SKM-1 treated with dmso at 0.1 percent for 144 hours (cell line): ENCODE measurements around the gene HSCB.
"Not testable (repeated sequence)": the region's sequence is repeated elsewhere in the genome, so short reads cannot be mapped to it uniquely, and the experiment has no call there.

Experiments used
- DNase-seq: peaks from one replicate; lab custom pipeline; 2025; ENCODE audit not compliant: unreplicated experiment; lab: John Stamatoyannopoulos, UW

Gene HSCB

GRCh38 chr22:28791124-28791523, 49.3 kb downstream of the HSCB start:
- DNase-seq, result no peak

DNA sequence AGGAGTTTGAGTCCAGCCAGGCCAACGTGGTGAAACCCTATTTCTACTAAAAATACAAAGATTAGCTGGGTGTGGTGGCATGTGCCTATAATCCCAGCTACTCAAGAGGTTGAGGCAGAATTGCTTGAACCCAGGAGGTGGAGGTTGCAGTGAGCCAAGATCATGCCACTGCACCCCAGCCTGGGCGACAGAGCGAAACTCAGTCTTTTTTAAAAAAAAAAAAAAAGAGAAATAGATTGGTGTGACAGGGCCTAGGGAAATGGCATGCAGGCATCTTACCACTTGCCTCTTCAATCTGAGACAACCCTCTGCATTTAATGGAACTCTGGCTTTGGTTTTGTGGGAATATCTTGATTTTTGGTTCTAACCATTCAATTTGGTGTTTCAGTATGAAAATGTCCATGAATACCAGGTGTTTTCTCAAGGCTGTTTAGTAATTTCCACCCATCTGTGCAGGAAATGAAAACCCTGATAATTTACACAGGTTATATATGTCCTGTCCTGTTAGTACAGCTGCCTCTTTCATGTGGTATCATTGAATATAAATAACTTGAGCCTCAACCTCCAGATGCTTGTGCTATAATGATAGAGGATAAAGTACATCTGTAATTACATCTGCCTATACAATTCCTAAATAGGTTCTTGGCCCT, 50.1 kb downstream of the HSCB start:
- no peak for DNase-seq

DNA sequence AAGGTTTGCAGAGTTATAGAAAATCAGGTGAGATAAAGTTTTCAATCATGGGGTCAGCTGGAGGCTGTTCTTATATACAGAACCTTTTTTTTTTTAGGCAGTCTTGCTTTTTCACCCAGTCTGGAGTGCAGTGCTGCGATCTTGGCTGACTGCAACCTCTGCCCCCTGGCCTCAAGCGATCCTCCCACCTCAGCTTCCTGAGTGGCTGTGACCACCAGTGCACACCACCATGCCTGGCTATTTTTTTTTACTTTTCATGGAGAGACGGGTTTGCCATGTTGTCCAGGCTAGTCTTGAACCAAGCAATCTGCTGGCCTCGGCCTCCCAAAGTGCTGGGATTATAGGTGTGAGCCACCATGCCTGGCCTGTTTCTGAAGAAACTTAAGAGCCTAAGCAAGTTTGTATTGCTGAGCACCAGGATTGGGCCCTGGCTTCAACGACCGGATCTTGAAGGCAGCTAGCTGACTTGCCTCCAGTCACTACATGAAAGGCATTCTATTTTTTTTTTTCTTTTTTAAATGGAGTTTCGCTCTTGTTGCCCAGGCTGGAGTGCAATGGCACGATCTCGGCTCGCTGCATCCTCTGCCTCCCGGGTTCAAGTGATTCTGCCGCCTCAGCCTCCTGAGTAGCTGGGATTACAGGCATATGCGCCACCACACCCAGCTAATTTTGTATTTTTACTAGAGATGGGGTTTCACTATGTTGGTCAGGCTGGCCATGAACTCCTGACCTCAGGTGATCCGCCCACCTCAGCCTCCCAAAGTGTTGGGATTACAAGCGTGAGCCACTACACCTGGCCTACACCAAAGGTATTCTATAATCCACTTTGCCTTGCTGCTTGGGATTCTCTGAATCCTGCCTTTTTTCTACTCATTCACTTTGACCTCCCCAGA, 50.9 kb downstream of the HSCB start:
- DNase-seq, result no peak

DNA sequence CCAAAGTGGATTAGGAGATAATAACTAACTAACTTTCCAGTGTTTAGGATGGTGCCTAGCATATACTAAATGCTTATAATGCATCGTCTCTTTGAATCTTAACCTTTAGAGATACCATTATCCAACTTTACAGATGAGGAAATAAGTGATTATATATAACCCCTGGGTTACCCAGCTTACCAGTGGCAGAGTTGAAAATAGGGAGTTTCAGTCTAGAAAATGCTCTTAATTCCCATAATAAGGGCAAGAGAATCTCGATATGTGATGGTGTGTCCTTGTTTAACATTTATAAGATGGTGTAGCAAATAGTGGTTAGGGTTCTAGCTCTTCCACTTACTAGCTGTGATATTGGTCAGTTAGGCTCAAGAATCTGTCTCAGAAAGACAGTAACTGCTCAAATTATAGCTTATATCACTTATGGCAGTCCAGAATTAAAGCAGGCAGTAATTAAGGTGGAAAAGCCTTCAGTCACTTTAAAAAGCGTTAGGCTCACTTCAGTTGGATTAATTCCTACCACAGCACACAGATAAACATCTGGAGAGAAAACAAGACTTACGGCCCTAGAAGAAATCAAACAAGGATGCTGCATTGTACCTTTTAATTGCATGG, 52.2 kb downstream of the HSCB start:
- no peak for DNase-seq

- no peak for DNase-seq
These were observed 53.3 kb downstream of the HSCB start for GRCh38 chr22:28795071-28795693.

GRCh38 chr22:28795932-28796856, 54.4 kb downstream of the HSCB start:
- no peak for DNase-seq

- DNase-seq, result peak; percentile 80
These were observed 57.2 kb downstream of the HSCB start for GRCh38 chr22:28798810-28799605.

DNA sequence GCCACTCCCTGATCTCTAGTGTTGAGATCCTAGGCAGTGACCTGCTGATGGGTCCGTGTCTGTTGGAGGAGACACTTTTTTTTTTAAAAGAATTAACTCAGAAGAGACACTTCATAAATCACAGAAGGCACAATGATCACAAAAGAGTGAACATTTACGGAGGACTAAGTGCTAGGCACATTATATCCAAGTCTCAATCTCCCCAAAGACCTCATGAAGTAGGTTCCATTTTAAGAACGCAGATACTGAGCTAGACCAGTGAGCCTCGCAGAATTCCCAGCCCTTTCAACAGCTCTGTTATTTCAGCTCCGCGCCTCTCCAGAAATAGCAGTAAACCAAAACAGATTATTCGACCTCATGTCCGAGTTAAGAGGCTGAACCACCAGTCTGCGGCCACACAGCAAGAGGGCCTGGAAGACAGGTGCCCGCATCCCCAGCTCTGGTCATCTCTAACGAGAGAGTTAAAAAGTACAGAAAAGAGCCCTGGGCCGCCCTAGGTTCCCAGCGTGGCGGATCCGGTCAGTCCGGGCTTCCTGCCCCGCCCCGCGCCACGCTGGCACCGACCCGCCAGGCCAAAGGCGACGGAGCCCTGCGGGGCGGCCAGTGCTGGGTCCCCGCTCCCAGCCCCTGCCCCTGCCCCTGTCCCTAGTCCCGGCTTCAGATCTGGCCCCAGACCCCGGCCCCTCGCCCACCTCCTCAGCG, 57.9 kb downstream of the HSCB start:
- DNase-seq, result no peak

GRCh38 chr22:28800308-28801041, 58.6 kb downstream of the HSCB start, which contains the start of gene XBP1:
TSS of gene XBP1 (minus strand) at chr22:28800569.
- peak; percentile 86 for DNase-seq

- peak; percentile 38 for DNase-seq
These were observed 60.2 kb downstream of the HSCB start for GRCh38 chr22:28801845-28802594.

GRCh38 chr22:28802595-28803123, 60.8 kb downstream of the HSCB start:
- no peak for DNase-seq

DNA sequence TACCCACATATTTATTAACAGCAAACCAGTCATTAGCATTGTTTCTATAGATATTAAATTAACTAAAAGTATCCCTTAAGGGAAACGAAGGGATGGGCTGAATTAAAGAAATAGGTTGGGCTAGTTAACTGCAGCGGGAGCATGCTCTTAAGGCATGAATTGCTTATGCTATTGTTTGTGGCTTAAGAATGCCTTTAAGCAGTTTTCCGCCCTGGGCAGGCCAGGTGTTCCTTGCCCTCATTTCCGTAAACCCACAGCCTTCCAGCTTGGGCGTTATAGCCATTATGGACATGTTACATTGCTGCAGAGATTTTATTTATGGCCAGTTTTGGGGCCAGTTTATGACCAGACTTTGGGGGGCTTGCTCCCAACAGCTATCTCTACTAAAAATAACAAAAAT, 63.6 kb downstream of the HSCB start:
- DNase-seq, result not testable (repeated sequence)
